KMS-11 (cell line): ENCODE measurements around the gene SGSH.

Experiments
- H2AFZ ChIP-seq: fragments of 200-600 bp; sonication (generic); 2 replicates; pipeline ENCODE4 v1.6.1; 2016; ENCODE audit warnings: antibody characterized with exemption, mixed run types, low read depth
- H3K27ac ChIP-seq: fragments of 200-600 bp; sonication (generic); 2 replicates; pipeline ENCODE4 v1.6.1; 2016; ENCODE audit warnings: mild to moderate bottlenecking, mixed run types
- H3K27me3 ChIP-seq: fragments of 200-600 bp; sonication (generic); 2 replicates; pipeline ENCODE4 v1.6.1; 2017; ENCODE audit warnings: mild to moderate bottlenecking, low read depth, mixed run types, moderate library complexity; ENCODE audit not compliant: insufficient read depth
- H3K36me3 ChIP-seq: fragments of 200-600 bp; sonication (generic); 2 replicates; pipeline ENCODE4 v1.6.1; 2017; ENCODE audit warnings: mild to moderate bottlenecking, mixed run types; ENCODE audit not compliant: insufficient read depth
- H3K4me1 ChIP-seq: fragments of 200-600 bp; sonication (generic); 2 replicates; pipeline ENCODE4 v1.6.1; 2016; ENCODE audit warnings: mild to moderate bottlenecking, low read depth, mixed run types; ENCODE audit not compliant: poor library complexity, severe bottlenecking
- H3K4me2 ChIP-seq: fragments of 200-600 bp; sonication (generic); 2 replicates; pipeline ENCODE4 v1.7.0; 2016; ENCODE audit warnings: mild to moderate bottlenecking, mixed run types
- H3K4me3 ChIP-seq: fragments of 200-600 bp; sonication (generic); IDR thresholded peaks from 2 replicates; pipeline ENCODE4 v1.6.1; 2017; ENCODE audit warnings: low read depth, low read length, mixed read lengths; ENCODE audit not compliant: insufficient read depth
- H3K79me2 ChIP-seq: fragments of 200-600 bp; sonication (generic); 2 replicates; pipeline ENCODE4 v1.6.1; 2016; ENCODE audit warnings: low read depth, mixed run types; ENCODE audit not compliant: insufficient read depth
- H3K9ac ChIP-seq: fragments of 200-600 bp; sonication (generic); 2 replicates; pipeline ENCODE4 v1.6.1; 2016; ENCODE audit warnings: mild to moderate bottlenecking, mixed run types
- H4K20me1 ChIP-seq: fragments of 200-600 bp; sonication (generic); 2 replicates; pipeline ENCODE4 v1.6.1; 2016; ENCODE audit warnings: mild to moderate bottlenecking, mixed run types; ENCODE audit not compliant: insufficient read depth
- TF ChIP-seq, protein P1 (sequence below): fragments of 200-600 bp; sonication (generic); conservative IDR thresholded peaks from 2 replicates; pipeline ENCODE4 v1.6.1; 2017; ENCODE audit warnings: low read depth, mild to moderate bottlenecking, antibody characterized with exemption, low read length, moderate library complexity, mixed read lengths

The SGSH gene

DNA sequence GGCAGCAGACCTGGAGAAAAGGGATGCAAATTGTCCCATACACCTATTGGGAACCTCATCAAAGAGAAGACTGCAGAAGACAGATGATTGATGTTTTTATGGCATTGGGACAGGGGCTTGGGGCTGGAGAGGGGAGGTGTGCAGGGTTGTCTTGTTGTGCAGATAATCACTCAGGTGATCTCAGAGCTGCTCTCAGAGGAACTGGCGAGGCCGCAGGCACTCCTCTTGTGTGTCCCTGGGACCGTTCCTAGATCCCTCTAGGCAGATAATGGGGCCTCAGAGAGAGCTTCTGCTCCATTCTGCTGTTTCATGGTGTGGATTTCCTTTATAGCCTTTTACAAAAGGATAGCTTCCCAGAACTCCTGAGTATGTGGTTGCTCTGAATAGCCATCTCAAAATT is 42.2 kb upstream of the SGSH start:
- Histone ChIP-seq H3K4me1 (peaks cover 47% of the 10 kb centered on the region), H4K20me1 (no peaks in the 10 kb centered on the region), H3K79me2 (no peaks in the 10 kb centered on the region), H2AFZ (no peak overlapping the region), H3K4me2 (peak overlapping the region; percentile 99), H3K27ac (peak overlapping the region; percentile 88), H3K36me3 (no peaks in the 10 kb centered on the region), H3K4me3 (no peak overlapping the region), H3K27me3 (no peaks in the 10 kb centered on the region), H3K9ac (peak overlapping the region; percentile 88; the same call in 1 of the 2 replicates)
- TF ChIP-seq, protein P1, sequence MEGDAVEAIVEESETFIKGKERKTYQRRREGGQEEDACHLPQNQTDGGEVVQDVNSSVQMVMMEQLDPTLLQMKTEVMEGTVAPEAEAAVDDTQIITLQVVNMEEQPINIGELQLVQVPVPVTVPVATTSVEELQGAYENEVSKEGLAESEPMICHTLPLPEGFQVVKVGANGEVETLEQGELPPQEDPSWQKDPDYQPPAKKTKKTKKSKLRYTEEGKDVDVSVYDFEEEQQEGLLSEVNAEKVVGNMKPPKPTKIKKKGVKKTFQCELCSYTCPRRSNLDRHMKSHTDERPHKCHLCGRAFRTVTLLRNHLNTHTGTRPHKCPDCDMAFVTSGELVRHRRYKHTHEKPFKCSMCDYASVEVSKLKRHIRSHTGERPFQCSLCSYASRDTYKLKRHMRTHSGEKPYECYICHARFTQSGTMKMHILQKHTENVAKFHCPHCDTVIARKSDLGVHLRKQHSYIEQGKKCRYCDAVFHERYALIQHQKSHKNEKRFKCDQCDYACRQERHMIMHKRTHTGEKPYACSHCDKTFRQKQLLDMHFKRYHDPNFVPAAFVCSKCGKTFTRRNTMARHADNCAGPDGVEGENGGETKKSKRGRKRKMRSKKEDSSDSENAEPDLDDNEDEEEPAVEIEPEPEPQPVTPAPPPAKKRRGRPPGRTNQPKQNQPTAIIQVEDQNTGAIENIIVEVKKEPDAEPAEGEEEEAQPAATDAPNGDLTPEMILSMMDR: no peak

DNA sequence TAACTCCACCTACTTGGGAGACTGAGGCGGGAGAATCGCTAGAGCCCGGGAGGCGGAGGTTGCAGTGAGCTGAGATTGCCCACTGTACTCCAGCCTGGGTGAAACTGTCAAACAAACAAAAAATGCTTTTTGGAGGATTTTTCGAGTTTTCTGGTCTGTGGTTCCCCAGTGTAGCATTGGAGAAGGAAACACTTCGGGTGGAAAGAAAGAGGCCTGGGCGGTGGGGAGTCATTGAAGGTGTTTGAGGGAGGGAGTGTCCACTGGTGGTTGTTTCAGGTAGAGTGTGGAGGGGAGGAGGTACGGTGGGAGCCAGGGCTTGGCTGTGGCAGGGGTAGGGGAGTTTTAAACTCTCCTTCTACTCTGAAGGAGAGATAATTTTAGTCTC is 41.8 kb upstream of the SGSH start:
- no peaks in the 10 kb centered on the region for H3K27me3 ChIP-seq
- TF ChIP-seq, protein P1: no peak
- H3K79me2 ChIP-seq: no peaks in the 10 kb centered on the region
- no peaks in the 10 kb centered on the region for H3K36me3 ChIP-seq
- no peaks in the 10 kb centered on the region for H4K20me1 ChIP-seq
- H3K4me1 ChIP-seq: peaks cover 47% of the 10 kb centered on the region
- no peak overlapping the region for H3K4me3 ChIP-seq
- peak overlapping the region; percentile 99 for H3K4me2 ChIP-seq
- H2AFZ ChIP-seq: no peak overlapping the region; the same call in 1 of the 2 replicates
- peak overlapping the region; percentile 88; the same call in 1 of the 2 replicates for H3K9ac ChIP-seq
- peak overlapping the region; percentile 88 for H3K27ac ChIP-seq

DNA sequence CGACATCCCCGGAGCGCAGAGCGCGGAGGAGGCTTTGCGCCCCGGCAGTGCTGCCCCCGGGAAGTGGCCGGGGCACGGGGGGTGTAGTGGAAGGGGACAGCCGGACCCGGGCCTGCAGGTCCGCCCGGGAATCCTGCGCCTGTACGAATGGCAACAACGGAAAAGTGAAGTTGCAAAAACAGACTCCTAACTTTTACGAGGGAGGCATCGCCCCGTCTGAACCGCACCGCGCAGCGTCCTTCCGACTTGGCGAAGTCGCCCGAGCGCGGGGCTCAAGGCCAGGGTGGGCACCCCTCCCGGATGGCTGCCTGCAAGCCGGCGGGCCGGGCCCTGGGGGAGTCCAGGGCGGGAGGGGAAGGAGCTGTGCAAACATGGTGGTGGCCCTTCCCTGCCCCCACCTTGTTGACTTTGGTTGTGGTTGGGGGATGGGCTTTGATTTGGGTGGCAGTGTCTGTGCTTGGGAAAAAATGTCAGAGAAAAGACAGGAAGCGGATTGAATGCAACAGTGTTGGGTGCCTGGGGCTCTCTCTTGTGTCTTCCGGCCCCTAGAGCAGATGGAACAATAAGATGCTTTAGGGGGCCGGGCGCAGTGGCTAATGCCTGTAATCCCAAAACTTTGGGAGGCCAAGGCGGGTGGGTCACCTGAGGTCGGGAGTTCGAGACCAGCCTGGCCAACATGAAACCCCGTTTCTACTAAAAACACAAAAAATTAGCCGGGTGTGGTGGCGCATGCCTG is 41.2 kb upstream of the SGSH start:
- TF ChIP-seq, protein P1: no peak
- peak overlapping the region; percentile 48 for H2AFZ ChIP-seq
- H3K4me1 ChIP-seq: peaks cover 50% of the 10 kb centered on the region

DNA sequence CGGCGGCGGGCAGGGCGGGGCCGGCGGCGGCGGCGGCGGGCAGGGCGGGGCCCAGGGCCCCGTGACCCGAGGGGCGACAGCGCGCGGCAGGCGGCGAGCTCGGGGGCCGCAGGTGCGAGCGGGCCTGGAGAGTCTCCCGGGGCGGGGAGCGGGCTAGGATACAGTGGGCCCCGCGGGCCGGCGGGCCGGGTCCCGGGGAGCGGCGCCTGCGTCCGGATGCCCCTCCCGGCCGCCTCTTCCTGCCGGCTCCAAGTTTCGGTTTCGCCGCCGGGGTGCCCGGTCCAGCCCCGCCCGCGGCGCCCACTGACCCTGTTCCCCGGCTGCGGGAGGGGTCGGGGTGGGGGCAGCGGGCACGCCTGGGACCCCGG is 40.6 kb upstream of the SGSH start, which contains the start of gene RNF213:
RNF213 (plus strand) TSS at position 62 of the 368 bp plus-strand sequence. CDS start 2,830 bp downstream, outside the sequence.
- Histone ChIP-seq H4K20me1 (no peaks in the 10 kb centered on the region), H3K4me3 (no peak within 1 kb of the TSS), H3K4me1 (peaks cover 56% of the 10 kb centered on the region), H3K27me3 (no peaks in the 10 kb centered on the region), H2AFZ (peak within 1 kb of the TSS; percentile 48), H3K79me2 (no peaks in the 10 kb centered on the region), H3K27ac (peak within 1 kb of the TSS; percentile 88), H3K36me3 (no peaks in the 10 kb centered on the region), H3K4me2 (peak within 1 kb of the TSS; percentile 99), H3K9ac (peak within 1 kb of the TSS; percentile 88)
- TF ChIP-seq, protein P1: no peak

More for the DNA sequence above, 41.2 kb upstream of the SGSH start:
- no peak overlapping the region for H3K4me3 ChIP-seq
- no peaks in the 10 kb centered on the region for H3K79me2 ChIP-seq
- H3K27me3 ChIP-seq: no peaks in the 10 kb centered on the region
- H3K36me3 ChIP-seq: no peaks in the 10 kb centered on the region
- H3K4me2 ChIP-seq: peak overlapping the region; percentile 99
- peak overlapping the region; percentile 88 for H3K9ac ChIP-seq
- no peaks in the 10 kb centered on the region for H4K20me1 ChIP-seq
- H3K27ac ChIP-seq: peak overlapping the region; percentile 88
